Activated naive CD8-positive, alpha-beta T cell treated with anti-CD3 and anti-CD28 coated beads, Interleukin-2, amount 50 U/mL, for 24 hours (primary cell): ENCODE results near the gene MSI2.

ENCODE experiments used
- ATAC-seq: fragments of 150-1000 bp; cut with Tn5 transposase; one replicate; pipeline ENCODE4 v1.10.0; 2021
- DNase-seq: peaks from one replicate; pipeline ENCODE4 v3.0.0; 2021
- H3K27ac Mint-ChIP-seq: one replicate; pipeline ENCODE4 v1.8.0; 2021; ENCODE audit warnings: mild to moderate bottlenecking, mixed read lengths
- H3K27me3 Mint-ChIP-seq: one replicate; pipeline ENCODE4 v1.8.0; 2021; ENCODE audit warnings: mixed read lengths
- H3K36me3 Mint-ChIP-seq: one replicate; pipeline ENCODE4 v1.8.0; 2021; ENCODE audit warnings: low read depth, mixed read lengths
- H3K4me1 Mint-ChIP-seq: one replicate; pipeline ENCODE4 v1.8.0; 2021; ENCODE audit warnings: mixed read lengths
- H3K4me3 Mint-ChIP-seq: one replicate; pipeline ENCODE4 v1.8.0; 2021; ENCODE audit warnings: mild to moderate bottlenecking, moderate library complexity, mixed read lengths
- H3K9me3 Mint-ChIP-seq: one replicate; pipeline ENCODE4 v1.8.0; 2021; ENCODE audit warnings: mixed read lengths

MSI2 gene

DNA sequence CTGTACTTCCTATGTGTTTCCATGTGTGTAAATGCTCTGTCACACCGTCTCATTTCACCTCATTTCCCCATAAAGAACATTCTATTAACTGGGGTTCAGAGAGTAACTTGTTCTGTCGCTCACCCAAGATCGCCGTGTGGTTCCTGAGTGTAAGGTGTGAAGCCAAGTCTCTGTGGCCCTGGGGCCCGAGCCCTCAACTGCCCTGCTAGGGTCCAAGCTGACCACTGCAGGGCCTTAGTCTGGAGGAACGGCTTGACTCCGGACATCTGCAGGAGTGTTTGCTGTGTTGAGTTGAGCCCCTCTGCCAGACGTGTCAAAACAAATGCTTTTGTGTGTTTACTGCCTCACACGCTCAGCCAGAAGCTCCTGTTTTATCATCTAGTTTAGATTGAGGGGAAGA is 244.7 kb downstream of the MSI2 start:
- Mint-ChIP-seq H3K27me3 (no peaks in the 10 kb centered on the region), H3K9me3 (no peaks in the 10 kb centered on the region), H3K4me3 (no peak overlapping the region), H3K4me1 (peaks cover 31% of the 10 kb centered on the region), H3K36me3 (no peaks in the 10 kb centered on the region), H3K27ac (no peak overlapping the region)
- DNase-seq (no peak), ATAC-seq (no peak)

- Mint-ChIP-seq H3K36me3 (no peaks in the 10 kb centered on the region), H3K9me3 (no peaks in the 10 kb centered on the region), H3K4me3 (no peak overlapping the region), H3K4me1 (peaks cover 28% of the 10 kb centered on the region), H3K27ac (no peak overlapping the region), H3K27me3 (no peaks in the 10 kb centered on the region)
- DNase-seq (no peak), ATAC-seq (no peak)
Observed at GRCh38 chr17:57502022-57502421, 245.7 kb downstream of the MSI2 start.

GRCh38 chr17:57502811-57503241 is 246.5 kb downstream of the MSI2 start:
- Mint-ChIP-seq H3K9me3 (no peaks in the 10 kb centered on the region), H3K27ac (no peak overlapping the region), H3K4me1 (peaks cover 23% of the 10 kb centered on the region), H3K36me3 (no peaks in the 10 kb centered on the region), H3K4me3 (no peak overlapping the region), H3K27me3 (no peaks in the 10 kb centered on the region)
- ATAC-seq (no peak), DNase-seq (no peak)

- Mint-ChIP-seq H3K4me3 (no peak overlapping the region), H3K4me1 (peaks cover 24% of the 10 kb centered on the region), H3K27me3 (no peaks in the 10 kb centered on the region), H3K9me3 (no peaks in the 10 kb centered on the region), H3K36me3 (peaks cover 2% of the 10 kb centered on the region), H3K27ac (no peak overlapping the region)
- DNase-seq, result no peak
- no peak for ATAC-seq
Observed at GRCh38 chr17:57504208-57504607, 247.9 kb downstream of the MSI2 start.

- no peak for DNase-seq
- ATAC-seq, result peak; percentile 18
- Mint-ChIP-seq H3K27ac (no peak overlapping the region), H3K27me3 (no peaks in the 10 kb centered on the region), H3K36me3 (peaks cover 2% of the 10 kb centered on the region), H3K4me3 (no peak overlapping the region), H3K4me1 (peaks cover 19% of the 10 kb centered on the region), H3K9me3 (no peaks in the 10 kb centered on the region)
Observed at GRCh38 chr17:57505841-57506773, 249.8 kb downstream of the MSI2 start.

DNA sequence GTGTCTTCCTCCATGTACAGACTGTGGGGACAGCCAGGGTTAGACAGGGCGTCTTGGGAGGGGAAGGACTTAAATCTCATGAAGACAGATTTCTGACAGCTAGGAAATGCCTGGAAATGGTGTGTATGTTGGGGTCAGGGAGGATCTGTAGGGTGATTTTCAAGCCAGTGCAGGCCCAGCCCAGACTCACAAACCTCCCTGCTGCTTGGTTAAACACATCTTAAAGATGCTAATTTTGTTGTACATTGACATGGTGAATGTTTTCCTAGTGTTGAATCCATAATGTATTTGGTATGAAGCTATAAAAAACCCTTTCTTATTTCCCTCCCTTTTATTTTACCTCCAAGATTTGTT is 250.4 kb downstream of the MSI2 start:
- no peak overlapping the region for H3K4me3 Mint-ChIP-seq
- DNase-seq (no peak), ATAC-seq (no peak)
- peaks cover 19% of the 10 kb centered on the region for H3K4me1 Mint-ChIP-seq
- H3K9me3 Mint-ChIP-seq, result no peaks in the 10 kb centered on the region
- no peaks in the 10 kb centered on the region for H3K27me3 Mint-ChIP-seq
- peaks cover 2% of the 10 kb centered on the region for H3K36me3 Mint-ChIP-seq
- H3K27ac Mint-ChIP-seq, result no peak overlapping the region

DNA sequence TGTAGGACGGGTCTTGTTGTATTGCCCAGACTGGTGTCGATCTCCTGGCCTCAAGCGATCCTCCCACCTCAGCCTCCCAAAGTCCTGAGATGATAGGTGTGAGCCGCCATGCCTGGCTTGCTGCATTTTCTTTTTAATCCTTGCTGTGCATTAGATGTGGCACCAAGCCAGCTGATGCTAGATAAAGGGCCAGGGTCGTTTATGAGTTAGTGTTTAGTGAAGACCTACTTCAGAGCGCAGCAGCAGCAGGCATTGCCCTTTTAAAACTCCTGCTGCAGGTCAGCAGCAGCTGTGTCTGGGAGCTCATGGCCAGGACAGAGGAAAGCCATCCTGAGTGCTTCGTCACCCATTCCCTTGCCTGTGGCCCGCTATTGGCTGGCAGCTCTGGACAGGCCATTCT is 251.5 kb downstream of the MSI2 start:
- no peaks in the 10 kb centered on the region for H3K9me3 Mint-ChIP-seq
- DNase-seq, result no peak
- ATAC-seq, result no peak
- no peak overlapping the region for H3K27ac Mint-ChIP-seq
- H3K36me3 Mint-ChIP-seq, result peaks cover 2% of the 10 kb centered on the region
- no peak overlapping the region for H3K4me3 Mint-ChIP-seq
- no peaks in the 10 kb centered on the region for H3K27me3 Mint-ChIP-seq
- peaks cover 19% of the 10 kb centered on the region for H3K4me1 Mint-ChIP-seq

DNA sequence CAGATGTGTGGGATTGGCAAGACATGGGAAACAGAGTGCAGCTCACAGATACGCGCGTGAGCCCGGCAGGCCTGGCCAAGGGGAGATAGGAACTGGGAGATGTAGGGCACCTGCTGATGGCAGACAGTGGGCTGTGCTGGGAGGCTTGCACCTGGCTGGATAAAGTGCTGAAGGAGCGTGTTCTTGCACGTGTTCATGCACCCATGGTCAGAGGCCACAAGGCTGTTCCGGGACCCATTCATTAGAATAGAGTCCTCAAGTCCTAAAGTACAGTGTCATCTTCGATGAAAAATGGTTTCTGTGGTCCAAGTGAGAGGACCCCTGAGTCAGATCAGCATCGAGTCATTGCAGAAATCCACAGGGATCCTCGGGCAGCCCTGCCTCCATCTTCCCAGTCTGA is 252.3 kb downstream of the MSI2 start:
- no peak overlapping the region for H3K27ac Mint-ChIP-seq
- peaks cover 20% of the 10 kb centered on the region for H3K4me1 Mint-ChIP-seq
- no peak overlapping the region for H3K4me3 Mint-ChIP-seq

DNA sequence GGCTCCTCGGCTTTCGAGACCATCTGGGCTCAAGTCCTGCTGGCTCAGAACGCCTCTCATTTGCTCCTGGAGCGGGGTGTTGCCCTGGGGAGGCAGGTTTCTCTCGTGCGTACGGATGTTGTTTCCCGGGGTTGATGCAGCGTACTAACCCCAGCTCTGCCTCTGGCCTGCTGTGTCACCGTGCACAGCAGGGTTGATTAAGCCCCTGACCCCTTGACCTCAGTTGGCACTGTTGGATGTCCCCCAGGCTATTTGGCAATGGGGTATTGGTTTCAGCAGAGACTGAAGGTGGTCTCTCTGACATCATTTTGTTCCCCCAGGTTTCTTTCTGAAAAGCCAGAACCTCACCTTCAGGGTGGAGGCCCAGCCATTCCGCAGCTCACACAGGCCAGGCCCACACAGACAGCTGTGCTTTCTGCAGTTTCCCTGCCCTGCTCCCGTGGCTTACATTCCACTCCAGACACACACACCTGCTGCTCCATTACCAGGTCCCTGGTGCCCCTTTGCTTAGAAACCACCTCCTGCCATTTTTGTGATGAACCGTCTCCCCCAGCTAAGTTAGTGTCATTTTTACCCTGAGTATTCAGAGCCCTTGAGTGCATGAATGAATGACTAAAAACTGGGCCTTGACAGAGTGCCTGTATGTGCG is 255.3 kb downstream of the MSI2 start:
- DNase-seq, result no peak
- Mint-ChIP-seq H3K36me3 (peaks cover 2% of the 10 kb centered on the region), H3K27me3 (no peaks in the 10 kb centered on the region), H3K4me3 (no peak overlapping the region), H3K4me1 (peaks cover 36% of the 10 kb centered on the region), H3K27ac (no peak overlapping the region), H3K9me3 (no peaks in the 10 kb centered on the region)
- no peak for ATAC-seq

More for the DNA sequence above, 252.3 kb downstream of the MSI2 start:
- Mint-ChIP-seq H3K9me3 (no peaks in the 10 kb centered on the region), H3K27me3 (no peaks in the 10 kb centered on the region), H3K36me3 (peaks cover 2% of the 10 kb centered on the region)
- ATAC-seq, result no peak
- no peak for DNase-seq

GRCh38 chr17:57512258-57512657 is 255.9 kb downstream of the MSI2 start:
- Mint-ChIP-seq H3K4me3 (no peak overlapping the region), H3K27me3 (no peaks in the 10 kb centered on the region), H3K27ac (no peak overlapping the region), H3K4me1 (peaks cover 36% of the 10 kb centered on the region), H3K36me3 (peaks cover 2% of the 10 kb centered on the region), H3K9me3 (no peaks in the 10 kb centered on the region)
- DNase-seq (no peak), ATAC-seq (no peak)

DNA sequence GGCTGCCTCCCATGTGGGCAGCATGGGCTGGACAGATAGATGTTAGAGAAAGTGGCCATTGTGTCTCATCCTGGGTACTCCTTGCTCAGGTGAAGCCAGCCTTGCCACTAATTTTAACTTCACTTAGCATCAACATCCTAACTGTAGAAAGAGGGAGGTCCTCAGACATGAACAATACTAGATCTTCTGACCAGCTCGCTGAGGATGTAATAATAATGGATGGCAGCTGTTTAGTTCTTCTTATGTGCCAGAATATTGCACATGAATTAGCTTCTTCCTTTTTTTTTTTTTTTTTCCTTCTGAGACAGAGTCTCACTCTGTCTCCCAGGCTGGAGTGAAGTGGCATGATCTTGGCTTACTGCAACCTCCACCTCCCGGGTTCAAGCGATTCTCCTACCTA is 256.4 kb downstream of the MSI2 start:
- Mint-ChIP-seq H3K4me3 (no peak overlapping the region), H3K9me3 (no peaks in the 10 kb centered on the region), H3K27me3 (no peaks in the 10 kb centered on the region), H3K27ac (no peak overlapping the region), H3K4me1 (peaks cover 36% of the 10 kb centered on the region), H3K36me3 (peaks cover 2% of the 10 kb centered on the region)
- ATAC-seq (no peak), DNase-seq (no peak)

DNA sequence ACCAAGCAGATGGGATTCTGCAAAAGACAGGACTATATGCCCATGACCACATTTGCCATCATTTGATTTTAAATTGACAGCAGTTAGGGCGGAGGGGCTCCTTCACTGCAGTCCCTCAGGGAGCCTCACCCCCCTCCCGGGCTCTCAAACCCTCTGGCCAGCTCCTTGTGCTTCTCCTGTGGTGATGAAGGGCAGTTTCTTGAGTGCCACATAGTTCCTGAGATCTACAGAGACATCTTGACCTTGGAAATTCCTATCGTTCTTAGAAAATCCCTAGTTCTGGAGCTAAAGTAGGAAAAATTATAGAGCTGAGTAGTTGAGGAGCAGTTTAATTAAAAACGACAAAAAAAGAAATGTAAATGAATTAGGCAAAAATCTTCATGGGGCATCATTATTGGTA is 257.2 kb downstream of the MSI2 start:
- Mint-ChIP-seq H3K4me1 (peaks cover 31% of the 10 kb centered on the region), H3K4me3 (no peak overlapping the region), H3K27me3 (no peaks in the 10 kb centered on the region), H3K27ac (no peak overlapping the region), H3K9me3 (no peaks in the 10 kb centered on the region), H3K36me3 (peaks cover 2% of the 10 kb centered on the region)
- DNase-seq (no peak), ATAC-seq (no peak)

- no peak for DNase-seq
- Mint-ChIP-seq H3K36me3 (no peaks in the 10 kb centered on the region), H3K4me3 (no peak overlapping the region), H3K27ac (peak overlapping the region; percentile 62), H3K4me1 (peaks cover 24% of the 10 kb centered on the region), H3K9me3 (no peaks in the 10 kb centered on the region), H3K27me3 (no peaks in the 10 kb centered on the region)
- ATAC-seq, result peak; percentile 47
Observed at GRCh38 chr17:57514614-57515013, 258.3 kb downstream of the MSI2 start.

DNA sequence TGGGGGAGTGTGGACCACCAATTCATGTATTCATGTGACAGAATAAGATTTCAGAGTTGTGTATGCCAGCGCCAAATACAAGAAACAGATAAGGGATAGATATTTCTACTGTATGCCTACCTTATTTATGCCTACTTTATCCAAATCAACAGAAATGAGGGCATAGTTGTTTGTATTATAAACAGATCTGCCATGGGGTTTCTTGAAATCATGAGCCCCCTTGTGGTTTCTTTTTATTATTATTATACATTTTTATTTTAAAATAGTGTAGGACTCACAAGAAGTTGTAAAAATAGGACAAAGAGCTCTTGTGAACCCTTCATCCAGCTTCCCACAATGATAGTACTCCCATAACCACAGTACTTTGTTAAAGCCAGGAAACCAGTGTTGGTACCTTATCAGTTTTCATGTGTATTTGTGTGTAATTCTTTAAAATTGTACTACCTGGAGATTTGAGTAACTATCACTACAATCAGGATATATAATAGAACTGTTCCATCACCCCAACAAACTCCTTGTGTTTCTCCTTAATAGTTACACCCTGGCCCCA is 259.4 kb downstream of the MSI2 start:
- ATAC-seq (no peak), DNase-seq (no peak)
- Mint-ChIP-seq H3K4me1 (peaks cover 20% of the 10 kb centered on the region), H3K9me3 (no peaks in the 10 kb centered on the region), H3K4me3 (no peak overlapping the region), H3K27me3 (no peaks in the 10 kb centered on the region), H3K27ac (no peak overlapping the region), H3K36me3 (no peaks in the 10 kb centered on the region)
